ENCODE results near the gene MAN1B1.

MAN1B1 gene

DNA sequence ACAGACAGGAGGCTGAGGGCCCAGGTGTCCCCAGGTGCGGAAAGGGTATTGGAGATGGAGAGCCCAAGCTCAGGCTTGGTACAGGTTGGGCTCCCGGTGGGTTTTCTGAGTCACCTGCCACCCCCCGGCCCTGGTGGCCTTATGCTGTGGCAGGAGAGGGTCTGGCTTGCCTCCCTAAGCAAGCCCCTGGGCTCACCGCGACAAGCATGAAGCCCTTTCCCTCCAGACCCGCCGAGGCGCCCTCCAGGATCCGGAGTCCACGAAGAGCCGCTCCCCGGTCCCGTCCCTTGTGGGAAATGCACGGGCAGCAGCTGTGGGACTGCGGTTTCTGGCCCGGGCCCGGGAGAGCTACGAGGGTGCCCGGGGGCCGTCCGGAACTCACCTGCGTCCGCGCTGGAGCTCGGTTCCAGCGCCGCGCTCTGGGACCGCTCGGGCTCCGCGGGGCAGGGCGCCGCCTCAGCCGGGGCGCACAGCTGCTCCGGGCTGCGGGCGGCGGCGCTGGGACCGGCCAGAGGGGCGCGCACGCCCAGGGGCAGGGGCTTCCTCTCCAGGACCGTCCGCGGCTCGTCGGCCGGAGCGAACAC, 17.2 kb upstream of the MAN1B1 start:
- no peak for DNase-seq

DNA sequence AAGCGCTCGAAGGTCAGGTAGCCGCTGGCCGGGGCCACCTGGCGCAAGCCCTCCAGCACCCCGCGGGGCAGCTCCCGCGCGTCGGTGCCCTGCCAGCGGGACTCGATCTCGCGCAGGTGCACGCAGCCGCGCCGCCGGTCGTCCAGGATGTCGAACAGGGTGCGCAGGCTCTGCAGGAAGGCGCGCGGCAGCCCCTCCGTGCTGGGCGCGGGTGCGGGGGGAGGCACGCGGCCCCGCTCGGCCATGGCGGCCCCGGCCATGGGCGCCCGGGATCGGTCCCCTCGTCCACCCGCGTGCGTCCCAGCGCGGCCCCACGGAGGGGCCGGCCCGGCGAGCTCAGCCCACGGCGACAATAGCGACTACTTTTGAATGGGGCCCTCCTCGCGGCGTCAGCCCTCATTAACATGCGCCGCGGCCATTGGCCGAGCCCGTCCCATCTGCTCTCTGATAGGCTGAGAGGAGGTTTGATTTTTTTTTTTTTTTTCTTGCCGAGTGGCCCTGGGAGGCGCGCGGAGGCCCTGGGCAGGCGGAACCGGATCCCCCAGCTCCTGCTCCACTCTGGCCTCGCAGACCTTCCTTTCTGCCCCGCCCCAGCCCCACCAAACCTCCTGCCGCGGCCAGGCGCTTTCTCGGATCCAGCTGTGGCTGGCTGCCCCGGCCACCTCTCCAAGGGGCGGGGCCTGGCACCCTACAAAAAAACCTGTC, 16.4 kb upstream of the MAN1B1 start, which contains the start of gene SAPCD2:
Gene SAPCD2 (minus strand): TSS at position 357 of the 705 bp plus-strand sequence. CDS start 97 bp downstream, at position 260.
- DNase-seq = peak; percentile 95

DNA sequence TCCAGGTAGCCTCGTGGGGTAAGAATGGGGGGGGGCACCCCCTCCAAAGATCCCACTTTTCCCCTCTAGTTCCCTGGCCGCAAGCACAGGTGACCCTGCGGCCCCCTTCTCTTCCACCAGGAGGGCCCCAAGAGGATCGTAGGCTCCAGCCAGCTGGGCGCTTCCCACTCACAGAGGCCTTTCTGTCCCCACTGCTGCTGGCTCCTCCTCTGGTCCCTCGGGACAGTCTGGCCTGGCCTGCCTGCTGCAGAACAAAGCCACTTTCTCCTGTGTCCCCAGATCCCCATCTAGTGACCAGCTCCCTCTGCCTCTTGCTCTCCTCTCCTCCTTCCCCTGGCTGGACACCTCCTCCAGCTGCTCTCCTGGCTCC, 15.9 kb upstream of the MAN1B1 start:
- no peak for DNase-seq

DNA sequence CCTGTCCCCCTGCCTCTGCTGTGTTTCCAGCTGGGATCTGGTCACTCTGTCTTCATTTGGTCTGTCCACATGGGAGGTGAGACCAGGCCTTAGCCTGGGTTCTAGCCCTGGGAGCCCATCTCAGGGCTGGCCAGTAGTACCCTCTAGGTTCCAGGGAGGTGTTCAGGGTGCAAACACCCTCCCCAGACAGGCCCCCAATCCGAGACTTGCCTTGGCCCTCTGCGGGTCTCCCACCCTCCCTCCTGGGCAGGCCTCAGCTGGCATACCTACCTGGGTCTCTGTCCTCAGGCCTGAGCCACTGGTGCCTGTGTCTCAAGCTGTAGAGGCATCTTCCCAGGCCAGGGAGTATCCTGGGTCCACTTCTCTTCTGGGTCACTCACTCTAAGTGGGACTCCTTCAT, 15.5 kb upstream of the MAN1B1 start:
- no peak for DNase-seq

DNA sequence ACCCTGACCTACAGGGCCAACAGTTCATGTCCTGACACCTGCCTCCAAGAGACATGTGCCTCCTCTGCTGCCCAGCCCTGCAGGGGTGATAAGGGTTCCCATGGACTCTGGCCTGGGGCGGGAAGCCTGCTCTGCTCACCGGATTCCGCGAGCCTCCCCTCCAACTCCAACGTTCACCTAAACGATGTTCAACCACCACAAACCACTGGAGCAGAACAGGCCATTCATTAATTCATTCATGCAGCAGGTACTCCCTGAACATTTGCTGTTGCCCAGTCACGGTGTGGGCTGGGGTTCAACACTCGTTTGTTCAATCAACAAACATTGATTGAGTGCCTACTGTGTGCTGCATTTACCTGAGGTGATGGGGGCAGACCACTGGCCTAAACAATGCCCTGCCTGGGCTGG, 12.8 kb upstream of the MAN1B1 start:
- no peak for DNase-seq

DNA sequence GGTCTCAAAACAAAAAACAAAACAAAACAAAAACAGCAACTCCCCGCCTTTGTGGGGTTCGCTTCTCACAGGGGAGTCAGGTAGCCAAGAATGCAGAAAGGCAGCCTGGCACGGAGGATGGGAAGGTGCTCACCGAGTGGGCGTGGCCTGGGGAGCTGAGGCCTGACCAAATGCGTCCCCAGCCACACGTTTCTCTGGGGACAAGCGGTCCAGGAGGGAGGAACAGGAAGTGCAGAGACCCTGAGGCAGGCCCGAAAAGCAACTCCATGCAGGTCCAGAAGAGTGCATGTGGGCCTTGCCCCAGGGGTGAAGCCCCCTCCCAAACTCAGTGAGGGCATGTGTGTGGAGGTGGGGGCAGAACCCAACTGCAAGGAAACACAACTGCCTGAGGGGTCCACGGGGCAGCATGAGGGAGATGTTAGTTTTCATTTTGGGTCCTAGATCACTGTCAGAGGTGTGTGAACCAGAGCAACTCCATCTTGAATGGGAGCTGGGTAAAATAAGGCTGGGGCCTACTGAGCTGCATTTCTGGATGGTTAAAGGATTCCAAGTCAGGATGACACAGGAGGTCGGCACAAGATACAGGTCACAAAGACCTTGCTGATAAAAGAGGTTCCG, 12.0 kb upstream of the MAN1B1 start:
- no peak for DNase-seq

DNA sequence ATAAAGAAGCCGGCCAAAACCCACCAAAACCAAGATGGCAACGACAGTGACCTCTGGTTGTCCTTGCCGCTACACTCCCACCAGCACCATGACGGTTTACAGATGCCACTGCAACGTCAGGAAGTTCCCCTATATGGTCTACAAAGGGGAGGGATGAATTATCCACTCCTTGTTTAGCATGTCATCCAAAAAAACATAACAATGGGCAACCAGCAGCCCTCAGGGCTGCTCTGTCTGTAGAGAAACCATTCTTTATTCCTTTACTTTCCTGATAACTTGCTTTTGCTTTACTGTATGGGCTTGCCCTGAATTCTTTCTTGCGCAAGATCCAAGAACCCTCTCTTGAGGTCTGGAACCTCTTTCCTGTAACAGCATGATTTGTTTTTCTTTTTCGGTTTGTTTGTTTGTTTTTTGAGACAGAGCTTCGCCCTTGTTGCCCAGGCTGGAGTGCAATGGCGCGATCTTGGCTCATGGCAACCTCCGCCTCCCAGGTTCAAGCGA, 11.5 kb upstream of the MAN1B1 start:
- no peak for DNase-seq

DNA sequence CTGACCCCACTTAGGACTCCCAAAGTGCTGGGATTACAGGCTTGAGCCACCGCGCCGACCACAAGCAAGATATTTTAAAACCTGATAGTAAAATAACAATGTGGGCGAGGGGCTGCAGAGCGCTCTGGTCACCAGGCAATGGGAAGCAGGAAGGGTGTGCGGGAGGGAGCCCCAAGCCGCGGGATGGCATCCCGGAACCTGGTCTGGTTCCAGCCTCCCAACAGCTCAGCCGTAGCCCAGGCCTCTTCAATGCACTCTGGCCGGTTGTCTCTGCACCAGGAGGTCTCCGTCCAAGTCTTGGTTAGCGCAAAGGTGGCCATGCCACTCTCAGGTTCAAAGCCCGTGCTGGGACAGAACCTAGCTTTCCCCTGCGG, 10.2 kb upstream of the MAN1B1 start:
- DNase-seq = no peak

DNA sequence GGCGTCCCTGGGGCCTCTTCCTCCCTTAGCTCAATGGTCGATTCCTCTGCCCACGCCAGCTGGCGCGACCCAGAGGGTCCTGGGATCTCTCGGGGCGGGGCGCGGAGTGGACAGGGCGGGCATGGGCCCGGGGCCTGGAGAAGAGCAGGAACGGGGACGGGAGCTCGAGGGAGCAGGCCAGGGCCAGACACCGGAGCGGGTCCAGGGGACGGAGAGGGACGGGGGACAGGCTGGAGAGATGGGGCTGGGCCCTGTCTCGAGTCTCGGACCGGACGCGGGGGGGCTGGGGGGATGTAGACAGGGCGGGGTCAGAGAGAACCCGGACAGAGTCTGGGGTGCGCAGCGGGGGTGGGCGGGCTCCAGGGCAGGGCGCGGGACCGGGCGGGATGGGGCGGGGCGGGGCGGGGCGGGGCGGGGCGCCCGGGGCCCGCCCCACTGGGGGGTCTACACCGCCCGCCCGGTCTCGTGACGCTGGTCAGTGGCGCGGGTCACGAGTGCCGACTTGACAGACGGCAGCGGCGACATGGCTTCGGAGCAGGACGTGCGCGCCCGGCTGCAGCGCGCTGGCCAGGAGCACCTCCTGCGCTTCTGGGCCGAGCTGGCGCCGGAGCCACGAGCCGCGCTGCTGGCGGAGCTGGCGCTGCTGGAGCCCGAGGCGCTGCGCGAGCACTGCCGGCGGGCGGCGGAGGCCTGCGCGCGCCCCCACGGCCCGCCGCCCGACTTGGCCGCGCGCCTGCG, 9.6 kb upstream of the MAN1B1 start, which contains the start of gene UAP1L1:
Gene UAP1L1 (plus strand): TSS at position 508 of the 738 bp plus-strand sequence. CDS start 16 bp downstream, at position 524.
- DNase-seq = peak; percentile 21

DNA sequence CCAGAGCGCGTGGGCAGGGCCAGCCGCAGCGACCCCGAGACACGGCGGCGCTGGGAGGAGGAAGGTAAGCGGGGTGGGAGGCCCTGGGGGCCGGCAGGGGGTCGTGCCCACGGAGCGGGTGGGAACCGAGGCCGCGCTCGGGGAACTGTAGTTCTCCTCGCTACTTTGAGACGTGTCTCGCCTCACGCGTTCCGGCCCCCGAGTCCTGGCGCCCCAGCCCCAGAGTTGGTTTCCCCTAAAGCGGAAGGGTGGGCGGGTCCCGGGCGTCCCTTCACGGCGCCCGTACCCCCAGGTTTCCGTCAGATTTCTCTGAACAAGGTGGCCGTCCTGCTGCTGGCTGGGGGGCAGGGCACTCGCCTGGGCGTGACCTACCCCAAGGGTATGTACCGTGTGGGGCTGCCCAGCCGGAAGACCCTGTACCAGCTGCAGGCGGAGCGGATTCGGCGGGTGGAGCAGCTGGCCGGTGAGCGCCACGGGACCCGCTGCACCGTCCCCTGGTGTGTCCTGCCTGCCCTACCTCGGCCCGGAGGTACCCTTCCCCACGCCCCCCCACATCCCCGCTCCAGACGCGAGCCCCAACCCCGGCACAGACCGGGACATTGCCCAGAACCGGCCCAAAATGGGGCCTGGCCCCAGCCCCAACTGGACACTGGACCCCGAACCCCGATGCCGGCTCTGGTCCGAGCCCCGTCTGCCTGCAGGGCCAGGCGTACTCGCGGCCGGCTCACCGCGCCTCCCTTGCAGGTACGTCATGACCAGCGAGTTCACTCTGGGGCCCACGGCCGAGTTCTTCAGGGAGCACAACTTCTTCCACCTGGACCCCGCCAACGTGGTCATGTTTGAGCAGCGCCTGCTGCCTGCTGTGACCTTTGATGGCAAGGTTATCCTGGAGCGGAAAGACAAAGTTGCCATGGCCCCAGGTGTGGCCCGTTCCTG, 8.8 kb upstream of the MAN1B1 start:
- no peak for DNase-seq

DNA sequence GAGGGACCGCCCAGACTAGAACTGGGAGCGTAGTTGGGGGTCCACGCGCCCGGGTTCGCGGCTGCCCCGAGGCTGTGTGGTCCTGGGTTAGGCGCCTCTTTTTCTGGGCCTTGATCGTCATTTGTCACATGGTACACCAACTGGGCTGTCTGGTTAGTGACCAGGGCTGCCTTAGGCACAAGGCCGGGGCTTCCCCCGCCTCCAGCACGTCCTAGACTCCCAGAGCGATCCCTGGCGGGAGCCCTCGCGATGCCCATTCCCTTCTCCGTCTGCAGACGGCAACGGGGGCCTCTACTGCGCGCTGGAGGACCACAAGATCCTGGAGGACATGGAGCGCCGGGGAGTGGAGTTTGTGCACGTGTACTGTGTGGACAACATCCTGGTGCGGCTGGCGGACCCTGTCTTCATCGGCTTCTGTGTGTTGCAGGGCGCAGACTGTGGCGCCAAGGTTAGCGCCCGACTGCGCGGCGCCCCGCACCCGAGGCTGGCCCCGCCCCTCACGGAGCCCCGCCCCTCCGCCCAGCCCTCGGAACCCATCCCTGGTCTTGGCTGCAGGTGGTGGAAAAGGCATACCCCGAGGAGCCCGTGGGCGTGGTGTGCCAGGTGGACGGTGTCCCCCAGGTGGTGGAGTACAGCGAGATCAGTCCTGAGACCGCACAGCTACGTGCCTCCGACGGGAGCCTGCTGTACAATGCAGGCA, 7.9 kb upstream of the MAN1B1 start:
- DNase-seq = no peak

DNA sequence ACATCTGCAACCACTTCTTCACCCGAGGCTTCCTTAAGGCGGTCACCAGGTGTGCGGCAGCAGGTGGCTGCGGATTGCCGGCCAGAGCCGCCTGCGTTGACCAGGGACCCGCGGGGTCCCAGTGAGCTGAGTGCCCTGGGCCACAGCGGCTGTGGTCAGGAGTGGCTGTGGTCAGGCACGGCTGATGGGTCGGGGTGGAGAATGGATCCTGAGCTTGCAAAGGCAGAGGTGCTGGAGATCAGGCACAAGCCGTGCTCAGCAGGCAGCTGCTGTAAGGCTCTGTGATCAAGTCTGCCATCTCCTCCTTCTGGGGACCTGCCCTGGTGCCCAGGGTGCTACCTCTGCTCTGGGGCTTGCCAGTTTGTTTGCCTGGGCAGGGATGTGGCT, 7.4 kb upstream of the MAN1B1 start:
- DNase-seq = no peak

DNA sequence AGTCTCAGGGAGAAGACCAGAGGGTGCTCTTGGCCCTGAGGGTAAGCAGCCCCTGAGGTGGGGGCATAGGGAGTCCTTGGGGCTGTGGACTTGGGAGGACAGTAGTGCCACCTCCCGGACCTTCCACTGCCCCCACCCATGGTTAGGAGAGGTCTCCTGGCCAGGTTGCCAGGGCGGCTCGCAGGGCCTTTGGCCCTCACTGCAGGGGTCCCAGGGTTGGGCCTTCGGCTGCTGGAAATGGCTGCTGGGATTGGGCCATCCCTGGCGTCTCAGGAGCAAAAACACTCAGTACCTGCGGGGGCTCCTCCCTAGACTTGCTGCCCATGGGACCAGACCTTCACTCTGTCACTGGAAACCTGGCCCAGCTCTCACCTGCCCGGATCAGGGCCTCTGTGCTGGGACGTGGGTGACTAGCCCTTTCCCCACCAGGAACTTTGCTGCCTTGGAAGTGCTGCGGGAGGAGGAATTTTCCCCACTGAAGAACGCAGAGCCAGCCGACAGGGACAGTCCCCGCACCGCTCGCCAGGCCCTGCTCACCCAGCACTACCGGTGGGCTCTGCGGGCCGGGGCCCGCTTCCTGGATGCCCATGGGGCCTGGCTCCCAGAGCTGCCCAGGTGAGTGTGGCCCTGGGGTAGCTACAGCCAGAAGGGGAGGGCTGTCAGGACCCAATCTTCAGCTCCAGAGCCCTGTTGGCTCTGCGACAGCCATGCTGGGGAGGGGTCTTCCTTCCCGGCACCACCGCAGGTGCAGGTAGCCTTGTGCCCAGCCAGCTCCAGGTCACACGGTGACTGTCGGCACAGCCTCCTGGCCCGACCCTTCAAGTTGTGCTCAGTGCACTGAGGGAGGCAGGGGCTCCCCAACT, 6.3 kb upstream of the MAN1B1 start:
- no peak for DNase-seq

DNA sequence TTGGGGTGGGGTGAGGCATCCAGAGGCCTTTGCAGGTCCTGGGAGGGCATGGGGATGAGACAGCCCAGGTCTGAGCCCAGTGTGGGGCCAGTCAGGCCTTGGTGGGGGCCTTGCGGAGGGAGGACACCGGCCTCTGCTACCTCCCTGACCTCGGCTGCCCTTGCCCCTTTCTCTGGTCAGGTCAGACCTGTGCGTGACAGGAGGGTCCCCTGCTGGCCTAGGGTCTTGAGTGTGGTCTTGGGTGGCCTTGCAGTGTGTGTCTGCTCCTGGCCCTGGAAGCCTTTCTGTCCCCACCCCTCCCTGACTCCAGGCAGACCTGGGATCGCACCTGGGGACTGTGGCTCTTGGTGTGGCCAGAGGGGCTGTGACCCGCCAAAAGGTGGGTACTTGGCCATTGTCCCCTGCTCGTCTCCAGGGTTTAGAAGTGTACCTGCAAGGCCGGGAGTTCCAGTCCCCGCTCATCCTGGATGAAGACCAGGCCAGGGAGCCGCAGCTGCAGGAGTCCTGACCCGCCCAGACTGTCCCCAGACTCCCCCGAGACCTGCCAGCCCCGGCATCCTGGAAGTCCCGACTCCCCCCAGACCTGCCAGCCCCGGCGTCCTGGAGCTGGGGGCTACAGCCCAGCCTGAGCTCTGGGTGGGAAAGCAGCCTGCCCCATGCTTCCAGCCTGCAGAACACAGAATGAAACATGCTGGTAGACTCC, 4.4 kb upstream of the MAN1B1 start:
- DNase-seq = no peak

DNA sequence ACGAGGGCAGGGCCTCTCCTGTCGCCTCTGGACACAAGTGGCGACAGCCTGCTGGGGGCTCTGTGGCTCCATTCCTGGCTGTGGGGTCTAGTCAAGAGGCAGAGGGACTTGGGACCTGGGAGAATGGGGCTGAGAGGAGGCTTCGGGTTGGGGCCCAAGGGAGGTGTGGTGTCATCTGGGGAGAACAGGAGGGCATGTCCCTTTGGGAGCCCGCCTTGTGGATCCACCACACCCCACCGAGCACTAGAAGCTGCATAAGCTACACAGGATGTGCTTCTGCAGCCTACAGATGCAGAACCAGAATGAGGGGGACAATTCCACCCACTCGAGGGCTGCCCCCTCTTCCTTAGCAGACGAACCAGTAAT, 3.9 kb upstream of the MAN1B1 start:
- no peak for DNase-seq

DNA sequence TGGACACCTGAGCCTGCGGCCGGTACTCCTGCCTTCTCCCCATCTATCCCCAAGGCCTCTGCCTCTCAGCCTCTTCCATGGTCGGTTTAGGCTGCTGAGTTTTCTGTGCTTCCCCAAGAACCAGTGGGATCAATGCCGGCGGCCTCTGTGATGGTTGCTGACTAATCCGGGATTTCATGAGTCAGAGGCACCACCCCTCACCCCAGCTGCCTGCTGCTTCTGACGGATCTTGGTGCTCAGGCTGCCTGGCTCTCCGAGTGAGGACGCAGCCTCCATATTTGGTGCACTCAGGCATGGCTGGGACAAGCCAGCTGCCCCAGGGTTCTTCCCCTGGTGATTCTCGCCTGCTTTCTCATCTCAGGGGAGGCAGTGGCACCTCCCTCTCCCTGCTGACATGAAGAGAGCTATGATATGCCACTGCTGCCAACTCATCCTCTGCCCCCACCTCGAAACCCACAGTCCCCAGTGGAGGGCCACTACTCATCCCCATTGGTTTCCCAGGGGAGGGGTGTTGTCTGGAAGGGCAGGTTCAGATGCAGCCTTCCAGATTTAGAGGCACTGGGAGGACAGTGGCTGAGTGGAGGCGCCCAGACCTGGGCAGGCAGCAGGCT, 3.3 kb upstream of the MAN1B1 start:
- no peak for DNase-seq

DNA sequence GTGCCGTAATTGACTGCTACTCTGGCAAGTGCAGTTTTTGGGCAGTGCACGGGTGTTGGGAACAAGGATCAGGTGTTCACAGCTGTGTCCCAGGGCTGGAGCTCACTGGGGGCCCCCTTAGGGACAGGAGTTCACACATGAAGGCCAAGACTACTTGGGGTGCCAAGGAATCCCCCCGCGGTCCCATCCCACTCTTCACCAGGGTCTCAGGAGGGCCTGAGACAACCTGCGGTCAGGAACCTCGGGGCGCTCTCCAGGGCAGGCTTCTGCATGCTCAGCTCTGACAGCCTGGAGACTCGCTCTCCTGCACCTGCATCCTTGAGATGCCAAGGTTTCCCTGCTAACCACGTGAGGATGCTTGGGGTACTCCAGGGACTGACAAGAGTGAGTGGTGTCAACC, 2.3 kb upstream of the MAN1B1 start:
- no peak for DNase-seq

DNA sequence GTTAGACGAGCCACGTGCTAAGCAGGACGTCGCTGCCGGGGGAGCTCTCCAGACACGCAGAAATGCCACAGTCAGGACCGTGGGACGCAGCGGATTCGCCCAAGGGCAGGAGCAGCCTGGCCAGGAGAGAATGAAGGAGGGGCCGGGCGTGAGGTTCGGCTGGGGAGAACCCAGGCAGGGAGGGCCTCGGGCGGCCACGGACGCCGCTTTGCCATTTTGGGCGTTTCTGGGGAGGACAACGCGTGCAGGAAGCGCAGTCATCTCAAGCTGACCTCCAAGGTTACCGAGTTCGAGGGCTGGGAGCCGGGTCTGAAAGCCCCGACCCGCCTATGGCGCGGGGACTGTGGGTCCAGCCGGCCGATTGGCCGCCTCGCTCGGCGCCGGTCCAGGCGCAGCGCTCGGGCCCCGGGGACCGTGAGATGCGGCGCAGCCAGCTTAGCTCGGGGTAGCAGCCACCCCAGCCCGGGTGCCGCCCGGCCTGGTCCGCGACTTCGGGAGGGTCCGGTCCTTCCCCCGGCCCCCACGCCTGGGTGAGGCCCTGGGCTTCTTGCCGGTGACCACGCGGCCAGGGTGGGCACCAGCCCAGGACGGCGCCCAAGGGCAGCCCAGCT, 760 bp upstream of the MAN1B1 start:
- DNase-seq = no peak

DNA sequence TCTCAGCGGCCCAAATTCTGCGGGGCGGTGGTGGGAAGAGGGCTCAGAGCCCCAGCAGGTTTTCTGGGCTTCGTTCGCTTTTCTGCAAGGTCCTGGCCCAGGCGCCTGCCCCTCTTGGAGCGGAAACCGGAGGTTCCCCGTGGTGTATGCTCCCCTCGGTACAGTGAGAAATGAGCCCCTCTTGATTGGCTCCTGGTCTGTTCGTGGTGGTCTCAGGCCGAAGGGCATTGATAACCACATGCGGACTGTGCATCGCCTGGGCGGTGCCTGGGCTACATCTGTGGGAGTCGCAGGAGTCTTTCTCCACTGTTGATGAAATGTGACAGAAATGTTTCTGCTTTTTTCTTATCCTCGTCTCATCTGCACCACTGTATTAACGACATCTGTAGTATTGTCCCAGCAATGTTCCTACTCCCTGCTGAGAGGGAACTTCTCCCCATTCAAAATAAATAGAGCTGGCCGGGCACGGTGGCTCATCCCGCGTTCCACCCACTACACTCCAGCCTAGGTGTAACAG, 682 bp downstream of the MAN1B1 start:
- no peak for DNase-seq
